Mesenteric fat pad (tissue), 1 donor: Measurements from ENCODE around the gene AAMDC. TPM values are rescaled to one million over a fixed set of nuclear protein-coding genes. Genes with fewer than 3 reads are reported as not detected.
"Not testable (repeated sequence)": the region's sequence is repeated elsewhere in the genome, so short reads cannot be mapped to it uniquely, and the experiment has no call there.

Experiments
- DNase-seq: peaks from one replicate; pipeline ENCODE4 v3.0.0-alpha.2; 2020; ENCODE audit warnings: low spot score
- total RNA-seq: library from RNA; stranded (reverse); fragmentation: NEBNext Ultra II Directional; extraction: Animal tissue kit (Norgen Biotek cat#: 25700); gene quantifications from one replicate; pipeline ENCODE4 v1.2.1, GENCODE V29; 2021
- donor health status: DM: yes; HTN: yes; CAD: no.

AAMDC gene
- total RNA-seq, 1 donor from 2014 or later: 49.1 TPM

- DNase-seq: no peak
These were observed 63.4 kb downstream of the AAMDC start for GRCh38 chr11:77884186-77884828.

- DNase-seq: no peak
These were observed 63.9 kb downstream of the AAMDC start for GRCh38 chr11:77884829-77885190.

- no peak for DNase-seq
These were observed 65.5 kb downstream of the AAMDC start for GRCh38 chr11:77886401-77886800.

- DNase-seq: not testable (repeated sequence)
These were observed 68.1 kb downstream of the AAMDC start for GRCh38 chr11:77889045-77889444.

- not testable (repeated sequence) for DNase-seq
These were observed 69.2 kb downstream of the AAMDC start for GRCh38 chr11:77890100-77890614.

GRCh38 chr11:77890619-77891056 lies 69.7 kb downstream of the AAMDC start:
- DNase-seq: not testable (repeated sequence)

- DNase-seq: not testable (repeated sequence)
These were observed 70.3 kb downstream of the AAMDC start for GRCh38 chr11:77891256-77891655.

GRCh38 chr11:77891703-77892102 lies 70.8 kb downstream of the AAMDC start:
- not testable (repeated sequence) for DNase-seq

- DNase-seq: not testable (repeated sequence)
These were observed 74.0 kb downstream of the AAMDC start for GRCh38 chr11:77894949-77895348.

- DNase-seq: no peak
These were observed 87.9 kb downstream of the AAMDC start for GRCh38 chr11:77908835-77909234.

- no peak for DNase-seq
These were observed 88.3 kb downstream of the AAMDC start for GRCh38 chr11:77909277-77909676.

GRCh38 chr11:77910828-77911227 lies 89.9 kb downstream of the AAMDC start:
- not testable (repeated sequence) for DNase-seq

- DNase-seq: not testable (repeated sequence)
These were observed 92.8 kb downstream of the AAMDC start for GRCh38 chr11:77913608-77914306.

- DNase-seq: not testable (repeated sequence)
These were observed 93.4 kb downstream of the AAMDC start for GRCh38 chr11:77914307-77914791.

- not testable (repeated sequence) for DNase-seq
These were observed 96.8 kb downstream of the AAMDC start for GRCh38 chr11:77917713-77918112.

Other genes starting within 250 kb of the AAMDC start
- 0.84 TPM for gene AQP11, start 231.2 kb upstream of the AAMDC start, total RNA-seq
- gene CLNS1A, start 183.3 kb upstream of the AAMDC start, total RNA-seq: 64.2 TPM
- gene RSF1, start 422 bp upstream of the AAMDC start, total RNA-seq: 53.5 TPM
- gene INTS4, start 173.5 kb downstream of the AAMDC start, total RNA-seq: 32.3 TPM
- gene KCTD14, start 202.1 kb downstream of the AAMDC start, total RNA-seq: 1.4 TPM
- gene THRSP, start 242.7 kb downstream of the AAMDC start, total RNA-seq: 9.2 TPM